HUDEP-2 (cell line): ENCODE measurements around the gene SPRY4.
"Not testable (repeated sequence)": the region's sequence is repeated elsewhere in the genome, so short reads cannot be mapped to it uniquely, and the experiment has no call there.

Experiments
- DNase-seq, 76 experiments: peaks; one replicate each; lab custom pipeline; 2025; ENCODE audit not compliant: unreplicated experiment in 76 of 76; lab: John Stamatoyannopoulos, UW

Gene SPRY4

GRCh38 chr5:142316051-142316450 lies 8.8 kb downstream of the SPRY4 start:
- no peak for DNase-seq

GRCh38 chr5:142315096-142315900 lies 9.5 kb downstream of the SPRY4 start:
- no peak for DNase-seq

- DNase-seq: no peak
Measured at GRCh38 chr5:142314606-142315005, 10.2 kb downstream of the SPRY4 start.

- DNase-seq: no peak
Measured at GRCh38 chr5:142314109-142314508, 10.7 kb downstream of the SPRY4 start.

GRCh38 chr5:142313682-142314081 lies 11.1 kb downstream of the SPRY4 start:
- DNase-seq: no peak

GRCh38 chr5:142313275-142313674 lies 11.5 kb downstream of the SPRY4 start:
- no peak for DNase-seq

- no peak for DNase-seq
Measured at GRCh38 chr5:142312399-142312798, 12.4 kb downstream of the SPRY4 start.

GRCh38 chr5:142311725-142312124 lies 13.1 kb downstream of the SPRY4 start:
- no peak for DNase-seq

GRCh38 chr5:142310803-142311202 lies 14.0 kb downstream of the SPRY4 start:
- no peak for DNase-seq

- DNase-seq: no peak
Measured at GRCh38 chr5:142309747-142310318, 15.0 kb downstream of the SPRY4 start.

- no peak for DNase-seq
Measured at GRCh38 chr5:142308358-142308757, 16.5 kb downstream of the SPRY4 start.

- no peak for DNase-seq
Measured at GRCh38 chr5:142307146-142307890, 17.5 kb downstream of the SPRY4 start.

- no peak for DNase-seq
Measured at GRCh38 chr5:142306077-142306502, 18.7 kb downstream of the SPRY4 start.

- no peak for DNase-seq
Measured at GRCh38 chr5:142305211-142305610, 19.6 kb downstream of the SPRY4 start.

GRCh38 chr5:142304013-142304701 lies 20.7 kb downstream of the SPRY4 start:
- DNase-seq: peak in 1 of 76 experiments; percentile 2

GRCh38 chr5:142303565-142303964 lies 21.3 kb downstream of the SPRY4 start:
- no peak for DNase-seq

GRCh38 chr5:142301540-142301939 lies 23.3 kb downstream of the SPRY4 start:
- DNase-seq: no peak

- DNase-seq: no peak
Measured at GRCh38 chr5:142300677-142301076, 24.1 kb downstream of the SPRY4 start.

GRCh38 chr5:142298789-142299188 lies 26.0 kb downstream of the SPRY4 start:
- no peak for DNase-seq

- DNase-seq: not testable (repeated sequence)
Measured at GRCh38 chr5:142297786-142298185, 27.0 kb downstream of the SPRY4 start.

GRCh38 chr5:142296914-142297417 lies 27.9 kb downstream of the SPRY4 start:
- no peak for DNase-seq
